Activated effector memory CD4-positive, alpha-beta T cell treated with anti-CD3 and anti-CD28 coated beads, Interleukin-2, amount 50 U/mL, for 16 hours (primary cell): ENCODE results near the gene MRE11.
A peak's percentile ranks its signal among the peaks of the same experiment; 100 is the strongest.
"Not testable (repeated sequence)": the region's sequence is repeated elsewhere in the genome, so short reads cannot be mapped to it uniquely, and the experiment has no call there.

ENCODE experiments used
- DNase-seq: peaks from one replicate; pipeline ENCODE4 v3.0.0-alpha.2; 2020

MRE11 gene

GRCh38 chr11:94493281-94494125, at the start of gene MRE11, which contains the start of gene ANKRD49:
MRE11 (minus strand) TSS chr11:94493844; CDS start chr11:94492801, 1,043 bp downstream.
ANKRD49 (plus strand) TSS chr11:94493984; CDS start chr11:94496694, 2,710 bp downstream.
- DNase-seq: peak; percentile 99

DNA sequence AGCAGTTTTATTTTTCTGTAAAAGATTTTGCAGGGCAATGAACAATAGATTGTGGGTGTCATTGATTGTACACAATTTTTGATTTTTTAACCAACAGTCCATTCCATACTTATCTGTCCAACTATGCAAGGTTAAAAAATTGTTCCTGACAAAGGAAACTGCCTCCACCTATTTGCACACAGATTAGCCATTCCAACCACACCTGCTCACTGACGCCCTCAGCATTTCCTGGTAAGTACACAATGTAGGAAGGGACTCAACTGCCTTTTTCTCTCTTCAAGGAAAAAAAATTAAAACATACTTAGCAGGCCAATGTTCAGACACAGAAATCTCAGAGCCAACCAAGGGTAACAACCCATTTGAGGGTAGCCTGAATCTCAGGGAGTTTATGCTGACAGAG, 45.8 kb upstream of the MRE11 start:
- no peak for DNase-seq

- no peak for DNase-seq
Measured at GRCh38 chr11:94537031-94537600, 43.5 kb upstream of the MRE11 start.

GRCh38 chr11:94536386-94536785, 42.7 kb upstream of the MRE11 start:
- DNase-seq: no peak

- DNase-seq: no peak
Measured at GRCh38 chr11:94533696-94534630, 40.3 kb upstream of the MRE11 start.

DNA sequence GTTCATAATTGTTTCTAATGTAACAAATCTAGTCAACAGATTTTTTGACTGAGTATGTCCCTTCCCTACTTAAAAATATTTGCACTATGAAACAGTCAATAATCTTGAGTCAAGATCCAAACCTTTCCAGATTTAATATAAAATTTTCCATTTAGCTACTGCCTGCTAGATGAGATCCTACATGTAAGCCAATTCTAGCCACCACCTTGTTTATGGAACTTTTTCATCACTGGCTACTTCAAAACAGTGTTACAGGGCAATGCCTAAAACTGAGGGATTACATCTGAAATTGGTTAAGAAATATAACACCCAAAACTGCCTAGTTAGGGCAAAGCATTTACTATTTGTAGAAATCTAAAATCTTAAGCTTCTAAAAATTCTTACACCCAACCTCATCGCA, 39.6 kb upstream of the MRE11 start:
- no peak for DNase-seq

DNA sequence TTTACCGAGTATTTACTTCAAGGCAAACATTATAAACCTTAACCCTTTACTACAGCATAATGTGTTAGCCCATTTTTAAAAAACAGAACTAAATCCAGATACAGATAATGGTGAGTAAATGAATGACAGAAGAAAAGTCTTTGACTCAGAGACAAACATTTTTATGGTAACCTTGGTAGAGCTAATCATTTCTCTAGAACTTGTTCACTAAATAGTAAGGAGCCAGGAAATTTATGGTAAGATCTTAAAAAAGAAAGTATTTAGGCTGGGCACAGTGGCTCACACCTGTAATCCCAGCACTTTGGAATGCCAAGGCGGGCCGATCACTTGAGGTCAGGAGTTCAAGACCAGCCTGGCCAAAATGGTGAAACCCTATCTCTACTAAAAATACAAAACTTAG, 38.6 kb upstream of the MRE11 start:
- no peak for DNase-seq

GRCh38 chr11:94528551-94528950, 34.9 kb upstream of the MRE11 start:
- DNase-seq: no peak

GRCh38 chr11:94526645-94527438, 33.2 kb upstream of the MRE11 start:
- DNase-seq: no peak

- no peak for DNase-seq
Measured at GRCh38 chr11:94525546-94526324, 32.1 kb upstream of the MRE11 start.

- DNase-seq: no peak
Measured at GRCh38 chr11:94524341-94524740, 30.7 kb upstream of the MRE11 start.

DNA sequence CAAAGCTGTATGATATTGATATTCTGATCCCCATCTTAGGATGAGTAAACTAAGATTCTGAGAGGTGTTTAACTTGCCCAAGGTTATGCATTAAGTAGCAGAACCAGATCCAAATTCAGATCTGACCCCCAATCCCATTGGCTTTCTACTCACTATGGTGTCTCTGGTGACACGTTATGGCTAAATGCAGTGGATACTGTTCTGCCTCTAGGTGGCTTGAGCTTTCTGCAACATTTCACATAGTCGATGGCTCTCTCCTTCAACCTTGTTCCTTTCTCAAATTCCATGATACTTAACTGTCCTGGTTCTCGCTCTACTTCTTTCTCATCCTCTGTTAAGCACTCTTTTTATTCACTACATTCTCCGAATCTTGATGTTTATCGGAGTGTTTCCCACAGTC, 28.0 kb upstream of the MRE11 start:
- DNase-seq: no peak

DNA sequence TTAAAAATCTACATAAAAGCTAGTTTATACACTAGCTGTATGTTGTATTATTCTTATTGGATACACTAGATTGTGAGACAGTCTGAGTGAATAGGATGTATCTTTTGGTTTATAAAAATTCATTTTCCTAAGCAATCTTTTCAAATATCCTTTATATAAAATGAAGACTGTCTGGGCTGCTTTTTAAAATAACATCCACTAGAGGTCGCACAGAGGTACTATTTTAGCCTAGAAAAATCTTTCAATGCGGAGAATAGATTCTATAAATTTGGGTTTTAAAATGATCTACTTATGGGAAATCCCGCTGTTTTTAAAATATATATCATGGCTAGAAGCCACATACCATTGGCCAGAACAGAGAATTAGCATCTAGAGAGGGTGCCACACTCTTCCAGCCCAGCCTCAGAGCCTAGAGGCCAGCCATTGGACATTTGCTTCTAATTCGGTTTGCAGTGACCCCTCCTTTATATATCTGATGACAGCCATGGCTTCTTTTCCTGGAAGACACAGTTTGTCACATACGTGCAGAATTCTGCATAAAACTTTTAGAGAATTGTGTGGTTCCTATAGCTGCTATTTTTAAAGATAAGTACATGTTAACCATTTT, 25.9 kb upstream of the MRE11 start:
- no peak for DNase-seq

DNA sequence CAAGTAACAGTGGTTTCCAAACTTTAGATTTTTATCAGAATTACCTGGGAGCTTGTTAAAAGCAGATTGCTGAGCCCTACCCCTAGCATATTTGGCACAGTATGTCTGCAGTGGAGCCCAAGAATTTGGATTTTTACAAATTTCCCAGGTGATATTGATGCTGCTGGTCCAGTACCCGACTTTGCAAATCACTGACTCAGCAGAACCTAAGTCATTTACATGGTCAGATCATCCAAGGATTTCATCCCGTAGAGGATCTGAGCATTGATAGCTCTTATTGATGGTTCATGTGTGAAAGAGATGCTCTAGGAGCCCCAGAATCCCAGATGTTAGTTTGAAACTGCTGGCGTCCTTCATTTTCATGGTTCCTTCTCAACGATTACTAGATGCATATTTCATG, 24.7 kb upstream of the MRE11 start:
- no peak for DNase-seq

GRCh38 chr11:94516725-94517124, 23.1 kb upstream of the MRE11 start:
- DNase-seq: no peak

GRCh38 chr11:94515398-94515797, 21.8 kb upstream of the MRE11 start:
- DNase-seq: no peak

GRCh38 chr11:94513091-94513490, 19.4 kb upstream of the MRE11 start:
- no peak for DNase-seq

DNA sequence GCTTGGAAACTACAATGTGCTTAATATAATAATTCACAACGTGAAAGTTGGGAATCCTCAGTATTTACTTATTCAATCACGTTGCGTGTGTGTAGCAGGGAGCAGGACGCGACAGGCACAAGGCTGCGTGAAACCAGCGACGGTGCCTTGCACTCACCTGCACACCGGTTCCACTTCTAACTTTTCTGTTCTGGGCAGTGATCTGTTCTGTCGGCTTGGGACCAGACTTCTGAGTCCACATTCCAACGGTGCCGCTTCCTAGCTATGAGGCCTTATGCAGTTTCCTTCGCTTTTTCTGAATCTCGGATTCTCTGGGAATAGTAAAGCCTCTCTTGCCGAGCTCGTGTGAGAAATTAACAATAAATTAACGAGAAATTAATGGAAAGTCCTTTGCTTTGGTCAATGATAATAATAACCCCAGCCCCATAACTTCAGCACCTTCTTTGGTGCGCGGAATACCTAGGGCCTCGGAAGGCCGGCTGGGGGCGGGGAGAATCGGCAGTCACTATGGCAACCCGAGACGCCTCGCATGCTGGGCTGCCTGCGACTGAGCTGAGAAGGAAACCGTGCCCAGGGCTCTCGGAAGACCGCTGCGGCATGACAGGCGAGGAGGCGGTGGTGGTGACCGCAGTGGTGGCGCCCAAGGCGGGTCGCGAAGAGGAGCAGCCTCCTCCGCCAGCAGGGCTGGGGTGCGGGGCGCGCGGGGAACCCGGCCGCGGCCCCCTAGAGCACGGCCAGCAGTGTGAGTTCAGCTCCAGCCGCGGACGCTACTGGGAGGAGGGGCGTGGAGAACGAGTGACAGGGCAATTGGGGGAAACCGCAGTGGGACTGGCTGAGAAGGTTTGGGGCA, 18.5 kb upstream of the MRE11 start, which contains the start of gene C11orf97:
TSS of gene C11orf97 (plus strand) at position 530 of the 850 bp plus-strand sequence. CDS start at position 598, 68 bp downstream.
- peak; percentile 81 for DNase-seq

DNA sequence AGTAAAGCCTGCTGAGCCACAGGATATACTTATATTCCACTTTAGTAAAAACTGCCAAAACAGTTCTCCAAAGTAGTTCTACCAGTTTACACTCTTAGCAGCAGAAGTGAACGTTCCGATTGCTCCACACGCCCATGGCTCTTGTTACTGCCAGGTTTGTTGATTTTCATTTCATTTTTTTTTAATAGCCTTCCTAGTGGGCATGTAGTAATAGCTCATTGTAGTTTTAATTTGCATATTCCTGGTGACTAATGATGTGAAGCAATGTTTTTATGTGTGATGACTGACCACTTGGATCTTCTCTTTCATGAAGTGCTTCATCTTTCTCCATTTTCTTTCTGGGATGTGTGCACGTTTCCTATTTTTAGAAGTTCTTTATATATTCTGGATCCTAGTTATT, 13.8 kb upstream of the MRE11 start:
- DNase-seq: no peak

DNA sequence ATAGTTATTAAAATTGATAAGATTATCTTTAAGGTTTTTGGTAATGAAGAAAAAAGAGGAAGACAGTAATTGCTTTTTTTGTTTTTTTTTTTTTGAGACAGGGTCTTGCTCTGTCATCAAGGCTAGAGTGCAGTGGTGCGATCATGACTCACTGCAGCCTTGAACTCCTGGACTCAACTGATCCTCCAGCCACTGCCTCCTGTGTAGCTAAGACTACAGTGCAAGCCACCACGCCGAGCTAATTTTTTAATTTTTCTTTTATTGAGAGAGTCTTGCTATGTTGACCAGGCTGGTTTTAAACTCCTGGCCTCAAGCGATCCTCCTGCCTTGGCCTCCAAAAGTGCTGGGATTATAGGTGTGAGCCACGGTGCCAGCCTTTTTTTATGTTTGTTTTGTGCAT, 12.9 kb upstream of the MRE11 start:
- not testable (repeated sequence) for DNase-seq
